ENCODE data around the gene HOXD8.

Gene HOXD8

GRCh38 chr2:176103742-176104315 lies 25.7 kb upstream of the HOXD8 start:
- DNase-seq, result no peak

GRCh38 chr2:176104316-176105077 lies 25.0 kb upstream of the HOXD8 start:
- no peak for DNase-seq

DNA sequence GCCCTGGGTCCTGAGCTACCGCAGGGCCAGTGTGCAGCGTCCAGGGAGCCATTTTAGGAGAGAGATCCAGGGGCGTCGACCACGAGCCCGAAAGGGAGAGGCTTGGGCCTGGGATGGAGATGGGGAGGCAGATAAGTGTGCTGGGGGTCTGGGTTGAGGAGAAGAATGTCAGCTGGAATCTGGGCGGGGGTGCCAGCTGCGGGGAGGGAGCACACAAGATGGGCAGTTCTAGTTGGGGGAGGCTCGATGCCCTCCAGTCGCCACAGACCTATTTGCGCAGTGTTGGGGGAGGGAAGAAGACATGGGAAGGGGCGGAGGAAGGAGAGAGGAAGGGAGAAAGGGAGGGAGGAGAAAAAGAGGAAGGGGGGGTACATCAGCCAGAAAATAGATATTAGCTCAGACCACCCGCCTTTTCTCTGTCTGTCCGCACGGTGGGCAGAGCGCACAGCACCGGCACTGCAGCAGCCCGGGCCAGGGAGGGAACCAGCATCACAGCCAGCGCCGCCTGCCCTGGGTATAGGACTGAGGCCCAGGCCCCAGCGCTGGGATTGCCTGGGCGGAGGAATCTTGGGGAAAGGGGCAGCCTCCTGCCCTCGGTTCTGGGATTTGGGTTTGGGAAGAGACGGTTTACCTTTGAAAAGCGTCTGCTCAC lies 24.3 kb upstream of the HOXD8 start:
- no peak for DNase-seq

DNA sequence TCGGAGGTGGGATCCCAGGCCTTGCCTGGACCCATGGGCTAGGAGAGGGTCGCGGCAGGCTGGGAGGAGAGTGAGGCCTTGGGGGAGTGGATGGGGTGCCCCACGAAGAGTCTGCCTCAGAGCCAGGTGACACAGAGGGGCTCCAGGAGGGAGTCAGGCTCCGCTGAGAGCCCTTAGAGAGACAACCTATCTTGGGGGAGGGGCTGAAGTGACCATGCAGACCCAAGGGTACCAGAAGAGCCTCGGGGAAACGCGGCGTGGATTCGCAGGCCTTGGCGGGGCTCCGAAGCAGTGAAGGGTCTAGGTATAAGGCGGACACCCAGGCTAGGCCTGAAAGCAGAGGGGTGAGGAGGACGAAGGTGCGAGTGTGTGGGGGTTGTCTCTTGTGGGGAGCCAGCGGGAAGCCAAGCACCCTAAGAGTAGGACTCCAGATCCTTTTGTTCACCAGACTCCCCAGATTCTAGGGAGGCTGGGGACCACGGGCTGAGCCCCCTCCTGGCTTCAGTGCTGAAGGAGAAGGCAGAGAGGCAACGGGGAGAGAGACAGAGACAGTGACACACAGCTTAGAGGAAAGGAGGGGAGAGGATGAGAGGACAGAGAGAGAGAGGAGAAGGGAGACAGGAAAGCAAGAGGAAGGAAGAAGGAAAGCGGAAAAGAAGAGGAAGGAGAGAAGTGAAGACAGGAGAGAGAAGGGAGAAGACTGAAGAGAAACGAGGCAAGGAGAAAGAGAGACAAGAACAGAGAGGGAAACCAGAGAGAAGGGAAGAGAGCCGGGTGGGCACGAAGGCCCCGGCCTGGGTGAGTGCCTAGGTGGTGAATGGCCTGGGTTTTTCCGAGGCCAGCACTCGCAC lies 23.6 kb upstream of the HOXD8 start:
- DNase-seq, result no peak

GRCh38 chr2:176106581-176107539 lies 22.6 kb upstream of the HOXD8 start, which contains the start of gene HOXD11:
Gene HOXD11 (plus strand): TSS chr2:176107280. CDS start chr2:176107356, 76 bp downstream.
- no peak for DNase-seq

- no peak for DNase-seq
Observed at GRCh38 chr2:176107731-176108181, 21.7 kb upstream of the HOXD8 start.

DNA sequence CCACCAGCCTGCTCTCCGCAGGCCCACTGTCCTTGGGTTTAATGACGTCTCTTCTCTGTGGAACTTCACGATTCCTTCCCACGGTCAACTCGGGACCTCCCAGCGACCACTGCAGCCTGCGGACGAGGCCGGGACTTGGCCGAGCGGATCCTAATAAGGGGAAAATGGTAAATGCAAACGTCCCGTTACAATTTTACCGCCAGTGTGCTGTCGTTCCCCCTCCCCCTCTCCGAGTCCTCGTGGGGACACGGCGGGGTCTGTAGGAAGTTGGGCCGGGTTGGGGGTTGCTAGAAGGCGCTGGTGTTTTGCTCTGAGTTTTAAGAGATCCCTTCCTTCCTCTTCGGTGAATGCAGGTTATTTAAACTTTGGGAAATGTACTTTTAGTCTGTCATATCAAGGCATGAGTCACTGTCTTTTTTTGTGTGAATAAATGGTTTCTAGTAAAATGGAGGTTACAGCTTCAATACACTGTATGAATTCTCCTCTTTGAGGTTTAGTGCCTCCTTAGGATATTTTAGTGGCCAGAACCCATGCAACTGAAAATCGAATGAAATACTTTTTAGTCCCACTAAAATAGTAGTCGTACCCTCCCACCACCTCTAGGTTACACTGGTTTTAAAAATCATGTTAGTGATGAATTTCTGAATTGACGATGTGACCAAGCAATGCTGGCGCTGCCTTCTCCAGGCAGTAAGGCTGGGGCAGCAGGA lies 20.2 kb upstream of the HOXD8 start:
- no peak for DNase-seq

DNA sequence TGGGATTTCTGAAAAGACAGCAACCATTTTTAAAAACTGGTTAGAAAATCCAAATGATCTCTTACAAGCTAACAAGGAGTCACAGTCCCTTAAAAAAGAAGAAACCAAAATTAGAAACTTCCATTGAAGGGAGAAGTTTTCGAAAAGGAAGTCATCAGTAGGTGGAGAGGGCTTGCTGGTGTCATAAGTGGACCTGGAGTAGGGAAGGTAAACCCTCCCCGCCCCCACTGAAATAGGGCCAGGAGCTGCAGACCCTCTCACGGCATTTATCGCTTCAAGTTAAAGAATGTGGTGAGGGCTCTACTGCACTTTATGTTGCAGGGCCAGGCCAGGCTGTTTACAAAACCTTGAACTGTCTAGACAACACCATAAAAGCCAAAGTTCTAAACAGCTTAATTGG lies 19.6 kb upstream of the HOXD8 start:
- DNase-seq, result no peak

- no peak for DNase-seq
Observed at GRCh38 chr2:176110415-176111308, 18.8 kb upstream of the HOXD8 start.

DNA sequence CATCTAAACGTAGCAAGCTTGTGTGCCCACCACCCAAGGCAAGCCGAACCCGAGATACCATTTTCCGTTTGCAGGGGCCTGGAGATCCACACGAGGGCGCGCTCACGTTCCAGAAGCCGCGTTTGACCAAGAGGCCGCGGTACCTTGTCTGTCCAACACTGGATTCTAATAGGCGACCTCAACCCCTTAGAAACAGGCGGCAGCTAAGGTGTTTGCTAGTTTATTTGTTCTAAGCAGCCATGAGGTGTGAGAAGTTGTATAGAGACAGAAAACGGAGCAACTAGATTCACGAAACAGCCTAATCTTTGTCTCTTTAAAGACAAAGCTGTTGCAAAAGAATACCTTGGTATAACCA lies 18.2 kb upstream of the HOXD8 start:
- DNase-seq, result no peak

GRCh38 chr2:176111846-176112374 lies 17.6 kb upstream of the HOXD8 start:
- no peak for DNase-seq

DNA sequence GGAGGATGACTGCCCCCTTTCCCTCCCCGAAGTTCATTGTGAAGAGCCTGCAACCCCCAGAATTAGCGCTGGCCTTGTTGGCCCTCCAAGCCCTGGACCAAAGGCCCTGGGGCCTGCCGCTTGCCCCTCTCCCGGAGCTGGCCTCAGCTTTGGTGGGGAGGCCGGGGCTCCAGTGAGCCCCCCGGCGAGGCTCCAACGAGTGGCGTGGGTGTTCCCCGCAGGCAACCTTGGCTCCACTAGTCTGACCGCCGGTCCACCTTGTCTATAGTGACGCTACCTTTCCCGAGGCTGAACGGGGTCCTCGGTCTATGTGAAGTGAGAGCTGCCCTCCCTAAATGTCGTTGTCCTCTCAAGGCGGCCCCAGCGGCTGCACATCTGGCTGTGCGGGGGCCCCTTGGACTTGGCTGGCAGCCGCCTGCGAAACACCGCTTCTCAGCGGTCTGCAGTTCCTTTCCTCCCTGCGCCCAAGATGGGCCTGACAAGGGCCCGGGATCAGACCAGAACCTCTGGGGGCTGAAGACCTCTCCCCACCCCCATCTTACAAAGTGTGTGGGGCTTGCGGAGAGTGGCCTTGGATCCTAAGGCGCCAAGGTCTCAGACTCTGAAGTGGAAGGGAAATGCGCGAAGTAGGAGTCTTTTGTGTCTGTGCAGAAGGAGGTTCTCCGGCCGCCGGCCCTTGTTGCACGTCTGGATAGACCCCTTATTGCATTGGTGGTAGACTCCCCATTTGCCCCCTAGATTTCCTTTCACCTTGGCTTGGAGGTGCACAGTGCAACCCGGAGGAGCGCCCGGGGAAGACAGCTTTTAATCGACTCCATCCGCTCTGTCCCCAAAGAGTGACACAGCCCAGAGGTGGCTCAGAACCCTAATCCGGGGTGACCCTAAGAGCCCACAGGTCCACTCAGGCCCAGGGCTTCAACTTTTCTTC lies 16.9 kb upstream of the HOXD8 start:
- no peak for DNase-seq

DNA sequence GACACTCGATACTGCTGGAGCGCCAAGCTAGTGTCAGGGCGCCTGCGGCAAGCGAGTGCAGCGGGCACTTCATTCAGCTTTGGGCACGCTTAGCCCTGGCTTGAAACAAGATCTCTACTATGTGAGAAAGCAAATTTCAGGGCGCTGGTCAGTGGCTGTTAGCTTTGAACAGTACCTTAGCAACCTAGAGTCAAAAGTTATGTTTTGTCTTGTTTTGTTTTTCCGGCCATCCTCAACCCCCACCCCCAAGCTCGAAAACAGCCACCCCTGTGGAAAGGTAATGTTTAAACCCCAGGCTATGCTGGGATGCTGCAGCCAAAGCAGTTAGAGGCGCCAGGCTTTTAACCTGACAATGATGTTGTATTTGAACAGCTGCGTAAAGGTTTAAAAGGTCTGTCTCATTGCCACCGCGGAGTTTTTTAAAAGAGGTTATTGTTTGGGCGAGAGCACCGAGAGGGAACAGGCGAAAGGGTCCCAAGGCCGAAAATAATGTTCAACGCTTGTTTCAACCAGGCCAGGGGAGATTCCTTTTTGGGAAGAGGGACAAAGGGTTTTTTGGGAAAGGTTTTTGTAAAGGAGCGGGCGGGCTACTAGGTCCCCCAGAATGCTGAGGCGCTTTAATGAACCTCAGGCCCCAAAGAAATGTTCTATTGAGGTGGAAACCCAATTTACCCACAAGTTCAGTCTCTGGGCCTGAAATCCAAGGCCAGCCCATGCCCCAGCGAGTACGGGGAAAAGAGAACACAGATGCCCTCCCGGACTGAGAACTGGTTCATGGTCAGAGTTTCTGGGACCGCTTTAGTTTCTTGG lies 15.2 kb upstream of the HOXD8 start:
- DNase-seq, result no peak

DNA sequence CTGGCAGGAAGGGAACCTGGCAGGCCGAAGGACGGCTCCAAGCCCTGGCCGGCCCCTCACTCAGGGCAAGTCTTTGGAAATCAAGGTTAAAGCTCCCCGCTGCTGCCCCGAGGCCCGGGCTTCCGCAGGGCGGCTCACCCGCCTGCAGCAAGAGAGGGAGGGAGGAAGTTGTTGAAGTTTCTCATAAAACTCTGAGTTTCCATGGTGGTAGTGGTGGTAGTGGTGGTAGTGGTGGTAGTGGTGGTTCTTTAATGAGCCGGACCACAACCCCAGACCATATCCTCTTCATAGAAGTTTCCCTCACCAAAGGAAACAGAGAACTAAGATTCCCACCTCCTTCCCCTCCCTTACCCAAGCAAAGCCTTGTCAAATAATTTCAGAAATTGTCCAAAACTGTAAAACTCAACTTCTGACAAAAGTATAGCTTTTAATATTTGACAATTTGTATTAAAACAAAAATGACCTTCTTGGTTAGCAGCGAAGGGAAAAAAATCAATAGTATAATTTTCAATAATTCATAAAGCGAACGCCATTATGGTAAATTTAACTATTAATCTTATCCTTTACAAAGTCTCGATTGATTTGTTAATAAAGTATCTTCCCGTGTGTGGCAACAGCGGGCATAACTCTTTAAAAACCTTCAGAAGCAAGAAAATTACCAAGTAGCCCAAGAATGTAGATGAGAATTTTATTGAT lies 14.4 kb upstream of the HOXD8 start:
- DNase-seq, result no peak

- DNase-seq, result no peak
Observed at GRCh38 chr2:176115883-176116813, 13.4 kb upstream of the HOXD8 start, which contains the start of gene HOXD10. Gene HOXD10 (plus strand): TSS chr2:176116778. CDS start chr2:176116834, 56 bp downstream.

Measured in AML-193 (cell line).